GM21390 (cell line): Measurements from ENCODE around the gene BUB3.

Experiments used
- ATAC-seq: cut with Tn5 transposase; IDR thresholded peaks from one replicate; pipeline ENCODE4 v1.9.1; 2021; ENCODE audit not compliant: unreplicated experiment

The BUB3 gene

GRCh38 chr10:123154092-123154710 lies at the start of gene BUB3:
Gene BUB3, plus strand, starts transcription at chr10:123154402. Its CDS starts 516 bp downstream, at chr10:123154918.
- ATAC-seq = peak; percentile 87

GRCh38 chr10:123109466-123109865 lies 44.7 kb upstream of the BUB3 start:
- no peak for ATAC-seq

- ATAC-seq = no peak
Observed at GRCh38 chr10:123117644-123118417, 36.4 kb upstream of the BUB3 start.

GRCh38 chr10:123119081-123119480 lies 35.1 kb upstream of the BUB3 start:
- no peak for ATAC-seq

- no peak for ATAC-seq
Observed at GRCh38 chr10:123126246-123126645, 28.0 kb upstream of the BUB3 start.

- ATAC-seq = no peak
Observed at GRCh38 chr10:123129618-123130271, 24.5 kb upstream of the BUB3 start.

- ATAC-seq = peak; percentile 57
Observed at GRCh38 chr10:123132576-123133477, 21.4 kb upstream of the BUB3 start.

GRCh38 chr10:123133541-123134342 lies 20.5 kb upstream of the BUB3 start:
- no peak for ATAC-seq

- ATAC-seq = no peak
Observed at GRCh38 chr10:123134343-123134914, 19.8 kb upstream of the BUB3 start.

GRCh38 chr10:123134915-123135414 lies 19.2 kb upstream of the BUB3 start:
- no peak for ATAC-seq

GRCh38 chr10:123135415-123136141 lies 18.6 kb upstream of the BUB3 start, which contains the start of gene HMX3:
Gene HMX3, plus strand, starts transcription at chr10:123135970. Its CDS starts 81 bp downstream, at chr10:123136051.
- ATAC-seq = no peak

- no peak for ATAC-seq
Observed at GRCh38 chr10:123136221-123136805, 17.9 kb upstream of the BUB3 start.

- ATAC-seq = no peak
Observed at GRCh38 chr10:123136806-123137642, 17.2 kb upstream of the BUB3 start.

GRCh38 chr10:123139165-123139520 lies 15.1 kb upstream of the BUB3 start:
- ATAC-seq = no peak

GRCh38 chr10:123139521-123140163 lies 14.6 kb upstream of the BUB3 start:
- no peak for ATAC-seq

GRCh38 chr10:123140164-123140982 lies 13.8 kb upstream of the BUB3 start:
- ATAC-seq = no peak
